ENCODE results near the gene SYCP2L. TPM values are rescaled to one million over a fixed set of nuclear protein-coding genes. Genes with fewer than 3 reads are reported as not detected.
"Not testable (repeated sequence)": the region's sequence is repeated elsewhere in the genome, so short reads cannot be mapped to it uniquely, and the experiment has no call there.

SYCP2L gene
- total and polyA plus RNA-seq, 2 of the 4 experiments (the other 2 are of a cell fraction) = 0.05 TPM; not detected in 1

DNA sequence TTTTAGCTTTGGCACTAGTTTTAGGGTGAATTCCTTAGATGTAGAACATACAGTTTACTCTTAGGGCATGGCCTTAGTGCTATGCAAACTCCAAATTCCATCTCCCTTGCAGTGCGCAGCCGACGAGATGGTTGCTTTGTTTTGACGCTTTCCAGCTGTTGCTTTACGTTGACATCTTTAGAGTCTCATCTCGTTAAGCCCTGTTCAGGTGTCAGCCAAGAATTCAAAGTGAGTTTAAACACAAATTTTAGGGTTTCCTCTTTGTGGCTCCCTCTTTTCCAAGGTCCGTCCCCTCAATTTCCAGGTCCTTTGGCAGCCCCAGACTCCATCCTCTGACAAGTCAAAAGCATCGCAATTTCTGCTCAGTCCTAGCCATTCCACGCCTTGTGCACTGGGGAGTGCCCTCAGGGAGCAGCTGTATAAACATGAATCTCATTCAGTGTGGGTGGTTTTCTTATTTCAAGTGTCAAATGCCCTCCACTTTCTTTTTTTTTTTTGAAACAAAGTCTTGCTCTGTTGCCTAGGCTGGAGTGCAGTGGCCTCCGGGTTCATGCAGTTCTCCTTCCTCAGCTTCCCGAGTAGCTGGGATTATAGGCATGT lies 34.4 kb upstream of the SYCP2L start:
- H3K27ac ChIP-seq (ENCODE audit: insufficient read depth, low read length) = no peak overlapping the region
- CTCF ChIA-PET = no interaction called here
- no peak overlapping the region for H3K4me3 ChIP-seq (ENCODE audit: insufficient read depth, low read depth, low read length)
- POLR2A ChIA-PET (ENCODE audit: unreplicated experiment) = interaction anchor here (0.5 kb wide), 1 partner anchor 17 kb away, joined by 6 read pairs; no protein-coding TSS in a partner anchor
- BruUV-seq (replicated peaks) = no TSS peak
- H2BK15ac ChIP-seq (ENCODE audit: low read depth, low read length) = no peak overlapping the region
- H4K91ac ChIP-seq (ENCODE audit: insufficient read depth, low read depth, low read length) = no peak overlapping the region
- intact Hi-C loops (cut with micrococcal nuclease) (no loop called here), dilution Hi-C loops (cut with HindIII; ENCODE audit: low sequenced_read_pairs, unreplicated experiment) (no loop called here), in situ Hi-C loops (cut with MboI; ENCODE audit: low sequenced_read_pairs) (no loop called here)
- 6% methylated on average over 6 of the region's 11 CpGs; no CpG with 5 or more reads in 1 of the 2 experiments for WGBS, 2 experiments (ENCODE audit: extremely low coverage in 2 of 2, insufficient read length in 1 of 2)
- H4K5ac ChIP-seq (ENCODE audit: low read depth, low read length) = no peak overlapping the region
- H4K8ac ChIP-seq (ENCODE audit: low read depth in 2 of 2, low read length in 2 of 2) = no peak overlapping the region
- no peaks in the 10 kb centered on the region; the same call in 1 of the 2 replicates for H3K4me1 ChIP-seq (ENCODE audit: control insufficient read depth, insufficient read depth, low read length)
- no peak overlapping the region for H2AK5ac ChIP-seq (ENCODE audit: low read depth, low read length)
- H4K20me1 ChIP-seq (ENCODE audit: insufficient read depth, low read length) = no peaks in the 10 kb centered on the region
- H3K4ac ChIP-seq (ENCODE audit: low read depth, low read length) = no peak overlapping the region
- ATAC-seq (ENCODE audit: low read depth) = peak; percentile 68
- H2AK9ac ChIP-seq (replicated peaks; ENCODE audit: low read depth, low read length, poor library complexity) = no peak overlapping the region
- H3K4me2 ChIP-seq (ENCODE audit: low read depth, low read length) = no peak overlapping the region; the same call in 1 of the 2 replicates
- no peaks in the 10 kb centered on the region for H3K36me3 ChIP-seq (ENCODE audit: control insufficient read depth, insufficient read depth, low read length)
- no peak overlapping the region for H3K56ac ChIP-seq (ENCODE audit: extremely low read depth, insufficient read depth, low read length)
- H3K14ac ChIP-seq (replicated peaks; ENCODE audit: low read depth, low read length) = no peak overlapping the region
- H3K27me3 ChIP-seq (ENCODE audit: control insufficient read depth, insufficient read depth, low read length) = peaks cover 3% of the 10 kb centered on the region
- no peaks in the 10 kb centered on the region for H3K9me1 ChIP-seq (ENCODE audit: insufficient read depth, low read length)
- no peak for TF ChIP-seq RCOR1 (IDR thresholded peaks at IDR 0.05; ENCODE audit: insufficient replicate concordance, low read length)
- no peak for TF ChIP-seq FOS (IDR thresholded peaks at IDR 0.05; ENCODE audit: low read depth, low read length)
- TF ChIP-seq NFE2L2 (IDR thresholded peaks at IDR 0.05; ENCODE audit: low read depth, low read length) = no peak
- TF ChIP-seq USF2 (IDR thresholded peaks at IDR 0.05; ENCODE audit: low read depth, low read length) = no peak
- no peak for TF ChIP-seq CEBPB (IDR thresholded peaks at IDR 0.05; ENCODE audit: low read depth, low read length)
- TF ChIP-seq MAZ (IDR thresholded peaks at IDR 0.05; ENCODE audit: borderline replicate concordance, low read depth, low read length) = no peak
- no peak overlapping the region for H2BK120ac ChIP-seq (ENCODE audit: low read depth, low read length)
- no peak overlapping the region for H3K9ac ChIP-seq (ENCODE audit: low read depth, low read length)
- H3K9me3 ChIP-seq (ENCODE audit: control insufficient read depth, insufficient read depth, low read length) = peaks cover 2% of the 10 kb centered on the region; the same call in 1 of the 2 replicates
- no peak overlapping the region for H2BK20ac ChIP-seq (ENCODE audit: low read depth, low read length)
- peak overlapping the region; percentile 8 for H2AFZ ChIP-seq (replicated peaks; ENCODE audit: low read length, poor library complexity)
- H3K23ac ChIP-seq (ENCODE audit: low read depth, low read length) = no peak overlapping the region
- no peaks in the 10 kb centered on the region for H3K79me1 ChIP-seq (ENCODE audit: low read depth in 1 of 2, low read length in 2 of 2)
- no peak for DNase-seq
- H3K18ac ChIP-seq (ENCODE audit: low read depth, low read length) = no peak overlapping the region
- no peak overlapping the region for H2BK5ac ChIP-seq (ENCODE audit: low read depth, low read length, poor library complexity, severe bottlenecking)

GRCh38 chr6:10853849-10854300 lies 33.0 kb upstream of the SYCP2L start:
- H3K56ac ChIP-seq (ENCODE audit: extremely low read depth, insufficient read depth, low read length); H2BK120ac ChIP-seq (ENCODE audit: low read depth, low read length); H3K79me1 ChIP-seq (ENCODE audit: low read depth in 1 of 2, low read length in 2 of 2); H3K27me3 ChIP-seq (ENCODE audit: control insufficient read depth, insufficient read depth, low read length); H3K9me3 ChIP-seq (ENCODE audit: control insufficient read depth, insufficient read depth, low read length); H3K4me1 ChIP-seq (ENCODE audit: control insufficient read depth, insufficient read depth, low read length); H3K4me3 ChIP-seq (ENCODE audit: insufficient read depth, low read depth, low read length); H4K5ac ChIP-seq (ENCODE audit: low read depth, low read length); DNase-seq; H2BK20ac ChIP-seq (ENCODE audit: low read depth, low read length); H4K20me1 ChIP-seq (ENCODE audit: insufficient read depth, low read length); CTCF ChIA-PET; dilution Hi-C loops (cut with HindIII; ENCODE audit: low sequenced_read_pairs, unreplicated experiment); H2AFZ ChIP-seq (replicated peaks; ENCODE audit: low read length, poor library complexity); intact Hi-C loops (cut with micrococcal nuclease); H4K8ac ChIP-seq (ENCODE audit: low read depth in 2 of 2, low read length in 2 of 2); H2AK9ac ChIP-seq (replicated peaks; ENCODE audit: low read depth, low read length, poor library complexity); H2BK15ac ChIP-seq (ENCODE audit: low read depth, low read length); H4K91ac ChIP-seq (ENCODE audit: insufficient read depth, low read depth, low read length); POLR2A ChIA-PET (ENCODE audit: unreplicated experiment); ATAC-seq (ENCODE audit: low read depth); in situ Hi-C loops (cut with MboI; ENCODE audit: low sequenced_read_pairs); H3K4me2 ChIP-seq (ENCODE audit: low read depth, low read length); H3K9ac ChIP-seq (ENCODE audit: low read depth, low read length); H3K23ac ChIP-seq (ENCODE audit: low read depth, low read length); H3K36me3 ChIP-seq (ENCODE audit: control insufficient read depth, insufficient read depth, low read length); H3K9me1 ChIP-seq (ENCODE audit: insufficient read depth, low read length); H3K18ac ChIP-seq (ENCODE audit: low read depth, low read length); BruUV-seq (replicated peaks); H2AK5ac ChIP-seq (ENCODE audit: low read depth, low read length); H2BK5ac ChIP-seq (ENCODE audit: low read depth, low read length, poor library complexity, severe bottlenecking); H3K14ac ChIP-seq (replicated peaks; ENCODE audit: low read depth, low read length); H3K4ac ChIP-seq (ENCODE audit: low read depth, low read length); H3K27ac ChIP-seq (ENCODE audit: insufficient read depth, low read length): not testable (repeated sequence)
- 60% methylated on average over 1 of the region's 6 CpGs; no CpG with 5 or more reads in 1 of the 2 experiments for WGBS, 2 experiments (ENCODE audit: extremely low coverage in 2 of 2, insufficient read length in 1 of 2)

All from IMR-90 (cell line).